Prostate gland (tissue), 2 donors: ENCODE results near the gene NPHP3. TPM values are rescaled to one million over a fixed set of nuclear protein-coding genes. Genes with fewer than 3 reads are reported as not detected.

Experiments used
- DNase-seq: peaks from one replicate; pipeline ENCODE4 v3.0.0-alpha.2; 2019; ENCODE audit warnings: low spot score
- H3K27ac ChIP-seq, 2 donors: fragments of 200-600 bp; sonication (generic); 2 replicates each; pipeline ENCODE4 v1.5.1; 2017 to 2019
- H3K27me3 ChIP-seq: fragments of 200-600 bp; sonication (generic); replicated peaks from 2 replicates; pipeline ENCODE4 v1.5.1; 2019; ENCODE audit not compliant: insufficient read depth
- H3K36me3 ChIP-seq, 2 donors: fragments of 200-600 bp; sonication (generic); 1 replicate in 1 of 2; 2 replicates in 1 of 2; pipeline versions ENCODE4 v1.5.1 to v1.8.1; 2017 to 2019
- H3K4me1 ChIP-seq: fragments of 200-600 bp; sonication (generic); replicated peaks from 2 replicates; pipeline ENCODE4 v1.5.1; 2019
- H3K4me3 ChIP-seq, 2 donors: fragments of 200-600 bp; sonication (generic); 2 replicates each; pipeline ENCODE4 v1.5.1; 2017 to 2019
- H3K9me3 ChIP-seq: fragments of 200-600 bp; sonication (generic); 2 replicates; pipeline ENCODE4 v1.5.1; 2017
- CTCF ChIP-seq, 4 experiments: fragments of 200-600 bp in 2 of 4; fragments of 450-650 bp in 2 of 4; sonication (generic) in 2 of 4; IDR thresholded peaks; 1 replicate in 3 of 4; 2 replicates in 1 of 4; pipeline ENCODE4 v1.5.1; 2016 to 2019; ENCODE audit warnings: antibody characterized with exemption in 4 of 4, mild to moderate bottlenecking in 2 of 4, moderate library complexity in 2 of 4
- POLR2A ChIP-seq: fragments of 450-650 bp; IDR thresholded peaks from one replicate; pipeline ENCODE4 v1.6.1; 2016; ENCODE audit warnings: antibody characterized with exemption, mild to moderate bottlenecking
- POLR2AphosphoS5 ChIP-seq: sonication (generic); formaldehyde crosslinking; IDR thresholded peaks from one replicate; pipeline ENCODE4 v1.6.1; 2017; ENCODE audit warnings: antibody characterized with exemption
- WGBS: methylation state at CpG from one replicate; pipeline ENCODE4 v1.1.5; 2018; 5-methylcytosine and 5-hydroxymethylcytosine counted together
- intact Hi-C: fragments of 100-400 bp; cut with DNase I; formaldehyde crosslinking; loops from one replicate; pipeline ENCODE4 v1.14.2; 2022
- total RNA-seq, 2 donors: library from RNA; depleted of rRNA; stranded (reverse); fragments of >200 nt; gene quantifications; one replicate each; pipeline ENCODE4 v1.1.0, GENCODE V29; 2016

NPHP3 gene
- total RNA-seq, 2 donors from 2014 or later = 15.1 to 41.1 TPM

DNA sequence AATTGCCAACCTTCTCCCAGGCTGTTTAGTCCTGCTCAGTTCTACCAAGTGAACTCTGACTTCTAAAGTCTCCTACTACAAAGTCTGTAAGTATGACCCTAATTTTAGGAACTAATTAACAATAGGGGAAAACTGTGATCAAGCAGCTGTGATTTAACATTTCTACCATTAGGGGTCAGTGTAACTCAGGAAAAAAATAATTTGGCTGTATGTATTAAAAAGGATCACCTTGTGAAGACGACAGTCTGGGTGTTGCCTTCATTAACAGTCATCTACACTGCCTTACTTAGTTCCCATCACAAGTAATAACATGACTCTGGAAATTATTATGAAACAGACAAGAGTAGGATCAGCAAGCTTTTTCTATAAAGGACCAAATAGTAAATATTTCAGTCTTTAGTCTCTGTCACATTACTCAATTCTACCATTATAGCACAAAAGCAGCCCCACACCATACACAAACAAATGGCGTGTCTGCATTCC, 4.2 kb upstream of the NPHP3 start:
- WGBS = 5% methylated on average over 2 of the region's 2 CpGs
- no peak overlapping the region for H3K4me3 ChIP-seq
- no peak overlapping the region for H3K27ac ChIP-seq
- H3K9me3 ChIP-seq = no peaks in the 10 kb centered on the region
- DNase-seq = no peak
- no peak for TF ChIP-seq POLR2A
- TF ChIP-seq CTCF (IDR thresholded peaks at IDR 0.05) = peak; percentile 61 to 84 (median 69)
- intact Hi-C loops = loop anchor here (10.0 kb wide), 1 partner anchor 1198 kb away; no protein-coding TSS in a partner anchor
- no peaks in the 10 kb centered on the region for H3K27me3 ChIP-seq
- H3K4me1 ChIP-seq = peaks cover under 1% of the 10 kb centered on the region
- H3K36me3 ChIP-seq = no peaks in the 10 kb centered on the region

GRCh38 chr3:132723024-132723950, 1.1 kb upstream of the NPHP3 start:
- no peak for DNase-seq
- intact Hi-C loops = loop anchor here (2.0 to 10.0 kb wide), 2 partner anchors 850 to 1202 kb away; partner anchors contain the start of gene CDV3
- peak overlapping the region; percentile 51 to 72 for H3K27ac ChIP-seq

DNA sequence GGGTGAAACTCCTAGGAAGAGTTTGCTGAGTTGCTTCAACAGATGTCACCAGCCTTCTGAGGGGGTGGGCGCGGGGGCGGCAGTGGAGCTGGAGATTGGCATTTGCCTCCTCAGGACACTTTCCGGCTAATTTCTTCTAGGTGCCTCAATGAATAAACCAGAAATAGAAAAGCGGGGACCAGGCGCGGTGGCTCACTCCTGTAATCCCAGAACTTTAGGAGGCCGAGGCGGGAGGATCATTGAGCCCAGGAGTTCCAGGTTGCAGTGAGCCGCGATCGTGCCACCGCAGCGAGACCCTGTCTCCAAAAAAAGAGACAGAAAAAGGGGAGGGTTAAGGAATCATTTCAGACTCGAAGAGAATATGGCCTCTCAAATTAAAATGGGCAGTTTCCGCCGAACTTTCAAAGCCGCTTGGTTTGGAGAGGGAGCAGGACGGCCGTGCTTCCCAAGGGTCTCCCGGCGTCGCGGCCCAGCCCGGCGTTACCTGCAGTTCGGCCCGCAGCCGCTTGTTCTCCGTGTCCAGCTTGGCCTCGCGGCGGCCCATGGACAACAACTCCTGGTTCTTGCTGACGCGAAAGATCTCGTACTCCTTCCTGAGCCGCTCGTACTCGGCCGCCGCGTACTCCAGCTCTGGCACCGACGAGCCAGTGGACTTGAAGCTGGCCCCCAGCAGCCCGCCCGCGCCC, 587 bp downstream of the NPHP3 start:
- DNase-seq = peak; percentile 42
- 3% methylated on average over 47 of the region's 47 CpGs for WGBS
- Histone ChIP-seq H3K9me3 (no peaks in the 10 kb centered on the region), H3K27me3 (no peaks in the 10 kb centered on the region), H3K4me1 (peaks cover 10% of the 10 kb centered on the region), H3K36me3 (no peaks in the 10 kb centered on the region), H3K4me3 (peak overlapping the region; percentile 81 to 96), H3K27ac (peak overlapping the region; percentile 90 to 94)
- peak in 2 of 4 experiments; percentile 45 to 58 for TF ChIP-seq CTCF (IDR thresholded peaks at IDR 0.05)
- TF ChIP-seq POLR2AphosphoS5 = no peak
- TF ChIP-seq POLR2A = no peak
- intact Hi-C loops = loop anchor here (2.0 to 10.0 kb wide), 2 partner anchors 851 to 1203 kb away; partner anchors contain the start of gene CDV3

More at GRCh38 chr3:132723024-132723950, 1.1 kb upstream of the NPHP3 start:
- Histone ChIP-seq H3K4me3 (peak overlapping the region; percentile 29 to 53), H3K36me3 (no peaks in the 10 kb centered on the region), H3K4me1 (peaks cover 10% of the 10 kb centered on the region), H3K27me3 (no peaks in the 10 kb centered on the region), H3K9me3 (no peaks in the 10 kb centered on the region)
- 9% methylated on average over 19 of the region's 19 CpGs for WGBS
- TF ChIP-seq POLR2A = peak; percentile 72
- TF ChIP-seq CTCF (IDR thresholded peaks at IDR 0.05) = peak in 1 of 4 experiments; percentile 25
- peak; percentile 13 for TF ChIP-seq POLR2AphosphoS5

GRCh38 chr3:132720228-132720627, 2.0 kb downstream of the NPHP3 start:
- peak overlapping the region in 1 of 2 donors; percentile 81 for H3K4me3 ChIP-seq
- H3K27ac ChIP-seq = no peak overlapping the region
- H3K4me1 ChIP-seq = peaks cover 13% of the 10 kb centered on the region
- intact Hi-C loops = loop anchor here (10.0 kb wide), 1 partner anchor 1205 kb away; no protein-coding TSS in a partner anchor
- WGBS = 60% methylated on average over 6 of the region's 6 CpGs
- no peaks in the 10 kb centered on the region for H3K36me3 ChIP-seq
- H3K9me3 ChIP-seq = no peaks in the 10 kb centered on the region
- DNase-seq = no peak
- H3K27me3 ChIP-seq = no peaks in the 10 kb centered on the region
- TF ChIP-seq POLR2A (no peak), POLR2AphosphoS5 (no peak), CTCF (IDR thresholded peaks at IDR 0.05) (no peak)
